HG03095 (cell line): Measurements from ENCODE around the gene ICOSLG.
"Not testable (repeated sequence)": the region's sequence is repeated elsewhere in the genome, so short reads cannot be mapped to it uniquely, and the experiment has no call there.

Experiments used
- ATAC-seq: cut with Tn5 transposase; IDR thresholded peaks from one replicate; pipeline ENCODE4 v1.9.1; 2021; ENCODE audit warnings: moderate library complexity; ENCODE audit not compliant: unreplicated experiment

The ICOSLG gene

GRCh38 chr21:44184862-44185261 is 55.9 kb downstream of the ICOSLG start:
- ATAC-seq, result not testable (repeated sequence)

- ATAC-seq, result not testable (repeated sequence)
Measured at GRCh38 chr21:44182202-44182601, 58.5 kb downstream of the ICOSLG start.

GRCh38 chr21:44181506-44181905 is 59.2 kb downstream of the ICOSLG start:
- not testable (repeated sequence) for ATAC-seq

- ATAC-seq, result not testable (repeated sequence)
Measured at GRCh38 chr21:44176127-44176526, 64.6 kb downstream of the ICOSLG start.

- not testable (repeated sequence) for ATAC-seq
Measured at GRCh38 chr21:44175189-44175588, 65.6 kb downstream of the ICOSLG start.
